GM10248 (cell line): ENCODE measurements around the gene CDH2.

Experiments
- CTCF ChIA-PET: fragments of 300-600 bp; sonication (Branson Sonifier 250); formaldehyde crosslinking; extraction: SDS; loops from one replicate; lab custom pipeline; 2021; ENCODE audit warnings: antibody characterized with exemption; lab: Yijun Ruan, JAX
- POLR2A ChIA-PET: fragments of 350-650 bp; sonication (Branson Sonifier 250); formaldehyde crosslinking; extraction: SDS; loops from one replicate; lab custom pipeline; 2020; ENCODE audit warnings: antibody characterized with exemption; lab: Yijun Ruan, JAX
- DNase-seq: peaks from one replicate; pipeline ENCODE4 v3.0.0; 2012; ENCODE audit errors: extremely low spot score
- TF ChIP-seq, protein P1 (sequence below): IDR thresholded peaks from 2 replicates; pipeline ENCODE4 v1.5.1; 2012; ENCODE audit warnings: mild to moderate bottlenecking, low read depth; ENCODE audit errors: extremely low read depth, missing control alignments, control extremely low read depth

Gene CDH2

DNA sequence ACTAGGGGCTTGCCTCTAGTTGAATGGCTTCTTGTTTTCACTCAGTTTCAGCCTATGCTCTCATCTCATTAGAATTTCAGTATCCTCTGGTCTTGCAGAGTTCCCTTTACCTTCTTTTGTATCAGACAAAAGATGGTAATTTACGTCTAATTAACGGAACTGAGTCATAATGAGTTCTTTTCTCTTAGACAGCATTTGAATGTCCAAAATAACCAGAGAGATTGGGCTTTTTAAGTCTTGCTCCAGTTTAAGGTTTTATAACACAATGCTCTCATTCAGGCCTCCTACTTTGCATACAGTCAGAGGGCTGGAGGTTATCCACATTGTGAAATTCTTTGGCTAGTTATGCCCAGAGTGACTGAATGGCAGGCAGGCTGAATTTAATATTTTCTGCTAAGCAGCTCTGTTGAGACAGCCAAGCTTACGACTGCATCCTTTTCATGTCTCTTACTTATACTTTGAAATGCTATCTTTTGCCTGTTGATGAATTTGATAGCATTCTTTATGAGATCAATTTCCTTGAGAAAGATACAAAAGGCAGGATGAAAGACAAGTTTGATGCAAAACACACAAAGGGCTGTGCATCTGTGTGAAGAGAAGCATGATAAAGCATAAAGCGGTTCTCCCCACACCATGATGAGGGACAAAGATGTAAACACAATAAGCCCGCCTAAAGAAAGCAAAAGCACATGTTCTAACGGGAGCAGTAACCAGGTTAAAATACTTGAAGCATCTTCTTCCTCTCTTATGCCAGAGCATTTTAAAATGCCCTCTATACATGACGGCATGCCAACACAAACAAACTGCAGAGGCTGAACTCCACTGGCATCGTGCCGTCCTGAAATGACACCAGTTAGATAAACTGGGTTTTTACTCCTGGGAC lies 90.0 kb downstream of the CDH2 start:
- DNase-seq = no peak
- CTCF ChIA-PET = no interaction called here
- TF ChIP-seq, protein P1, sequence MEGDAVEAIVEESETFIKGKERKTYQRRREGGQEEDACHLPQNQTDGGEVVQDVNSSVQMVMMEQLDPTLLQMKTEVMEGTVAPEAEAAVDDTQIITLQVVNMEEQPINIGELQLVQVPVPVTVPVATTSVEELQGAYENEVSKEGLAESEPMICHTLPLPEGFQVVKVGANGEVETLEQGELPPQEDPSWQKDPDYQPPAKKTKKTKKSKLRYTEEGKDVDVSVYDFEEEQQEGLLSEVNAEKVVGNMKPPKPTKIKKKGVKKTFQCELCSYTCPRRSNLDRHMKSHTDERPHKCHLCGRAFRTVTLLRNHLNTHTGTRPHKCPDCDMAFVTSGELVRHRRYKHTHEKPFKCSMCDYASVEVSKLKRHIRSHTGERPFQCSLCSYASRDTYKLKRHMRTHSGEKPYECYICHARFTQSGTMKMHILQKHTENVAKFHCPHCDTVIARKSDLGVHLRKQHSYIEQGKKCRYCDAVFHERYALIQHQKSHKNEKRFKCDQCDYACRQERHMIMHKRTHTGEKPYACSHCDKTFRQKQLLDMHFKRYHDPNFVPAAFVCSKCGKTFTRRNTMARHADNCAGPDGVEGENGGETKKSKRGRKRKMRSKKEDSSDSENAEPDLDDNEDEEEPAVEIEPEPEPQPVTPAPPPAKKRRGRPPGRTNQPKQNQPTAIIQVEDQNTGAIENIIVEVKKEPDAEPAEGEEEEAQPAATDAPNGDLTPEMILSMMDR = no peak
- POLR2A ChIA-PET = no interaction called here

DNA sequence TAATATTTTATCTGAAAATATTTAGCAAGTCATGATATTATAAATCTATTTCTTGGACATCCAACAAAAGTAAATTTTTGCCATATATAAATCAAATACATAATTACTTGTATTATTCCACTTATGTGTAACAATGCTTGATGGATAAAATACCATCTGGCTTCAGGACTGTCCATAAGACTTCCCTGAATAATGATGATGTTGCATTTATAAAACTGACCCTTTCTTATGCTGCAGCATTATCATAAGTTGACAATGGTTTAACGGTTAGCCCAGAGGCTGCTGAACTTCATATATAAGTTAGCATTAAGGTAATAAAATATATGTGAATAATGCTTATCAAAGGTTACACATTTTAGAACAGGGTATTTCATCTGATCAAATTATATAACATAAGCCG lies 95.4 kb downstream of the CDH2 start:
- TF ChIP-seq, protein P1 = no peak
- CTCF ChIA-PET = interaction anchor here (0.8 to 1.5 kb wide), 2 partner anchors 9 to 44 kb away, joined by 3 to 4 read pairs; no protein-coding TSS in a partner anchor
- POLR2A ChIA-PET = no interaction called here
- DNase-seq = no peak

DNA sequence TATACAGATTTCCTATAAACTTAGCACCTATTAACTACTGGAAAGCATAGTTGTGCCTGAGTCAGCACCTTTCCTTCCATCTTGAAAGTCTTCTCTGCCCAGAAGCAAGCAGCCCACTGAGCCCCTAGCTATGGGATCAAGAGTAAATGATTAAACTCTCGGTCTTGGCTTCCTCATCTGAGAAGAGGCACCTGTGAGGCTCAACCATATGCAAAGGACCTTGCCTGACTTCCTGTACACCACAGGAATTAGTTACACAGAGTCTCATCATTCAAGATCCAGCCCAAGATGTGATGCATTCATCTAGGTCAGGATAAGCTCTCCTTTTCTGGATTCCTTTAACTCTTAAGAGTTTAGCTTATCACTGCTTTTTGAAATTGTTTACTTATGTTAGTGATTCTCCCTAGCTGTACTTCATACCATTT lies 96.0 kb downstream of the CDH2 start:
- ChIA-PET CTCF (interaction anchor here (0.8 to 1.5 kb wide), 2 partner anchors 9 to 43 kb away, joined by 3 to 4 read pairs; no protein-coding TSS in a partner anchor), POLR2A (no interaction called here)
- TF ChIP-seq, protein P1 = no peak
- DNase-seq = no peak

DNA sequence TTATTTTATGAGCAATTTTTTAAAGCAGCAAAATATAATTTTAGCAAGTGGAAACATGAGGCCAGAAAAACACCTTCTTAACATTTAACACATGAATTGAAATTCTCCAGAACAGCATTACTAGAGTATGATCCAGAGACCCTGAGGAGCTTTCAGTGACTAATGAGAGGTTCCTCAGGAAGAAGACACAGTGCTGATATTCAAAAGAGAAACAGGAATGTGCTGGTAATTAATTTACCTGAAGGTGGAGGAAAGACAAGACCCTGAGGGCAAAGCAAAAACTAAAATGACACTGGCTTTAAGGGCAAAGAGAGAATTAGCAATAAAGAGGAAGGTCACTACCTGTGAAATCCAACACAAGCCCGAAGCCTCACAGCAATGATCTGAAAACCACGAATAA lies 97.0 kb downstream of the CDH2 start:
- CTCF ChIA-PET = no interaction called here
- TF ChIP-seq, protein P1 = no peak
- POLR2A ChIA-PET = no interaction called here
- DNase-seq = no peak

DNA sequence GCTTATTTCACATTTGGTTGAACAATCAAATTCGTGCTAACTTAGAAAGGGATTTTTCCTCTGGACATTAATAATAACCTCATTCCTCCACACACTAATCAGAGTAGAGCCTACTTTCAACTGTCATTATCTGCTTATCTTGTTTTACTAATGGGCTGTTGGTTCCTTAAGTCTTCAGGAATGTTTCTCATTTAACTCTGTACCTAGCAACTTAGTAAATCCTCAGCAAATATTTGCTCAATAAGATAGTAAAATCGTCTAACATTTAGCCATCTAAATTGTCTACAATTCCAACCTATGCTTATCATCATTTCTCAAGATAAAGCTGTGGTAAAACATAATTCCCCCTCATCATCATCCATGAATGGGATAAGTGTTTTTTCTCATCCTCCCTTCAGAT lies 98.1 kb downstream of the CDH2 start:
- TF ChIP-seq, protein P1 = no peak
- POLR2A ChIA-PET = no interaction called here
- DNase-seq = no peak
- CTCF ChIA-PET = no interaction called here

DNA sequence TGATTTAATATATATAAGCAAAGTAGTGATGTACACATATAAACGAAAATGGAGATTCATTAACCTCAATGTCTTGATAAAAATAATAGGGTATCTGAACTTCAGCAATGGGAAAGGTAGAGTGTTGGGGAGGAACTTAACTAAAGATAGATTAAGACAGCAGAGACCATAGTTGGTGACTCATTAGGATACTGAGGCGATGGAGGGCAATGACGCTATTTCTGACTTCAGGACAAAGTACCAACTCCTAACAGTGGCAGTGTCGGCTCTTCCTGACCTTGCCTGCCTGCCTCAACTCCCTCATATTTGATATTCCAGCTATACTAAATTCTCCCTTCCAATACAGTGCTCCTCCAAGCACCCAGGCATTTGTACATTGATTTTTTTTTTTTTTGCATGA lies 98.6 kb downstream of the CDH2 start:
- POLR2A ChIA-PET = no interaction called here
- TF ChIP-seq, protein P1 = no peak
- DNase-seq = no peak
- CTCF ChIA-PET = no interaction called here

DNA sequence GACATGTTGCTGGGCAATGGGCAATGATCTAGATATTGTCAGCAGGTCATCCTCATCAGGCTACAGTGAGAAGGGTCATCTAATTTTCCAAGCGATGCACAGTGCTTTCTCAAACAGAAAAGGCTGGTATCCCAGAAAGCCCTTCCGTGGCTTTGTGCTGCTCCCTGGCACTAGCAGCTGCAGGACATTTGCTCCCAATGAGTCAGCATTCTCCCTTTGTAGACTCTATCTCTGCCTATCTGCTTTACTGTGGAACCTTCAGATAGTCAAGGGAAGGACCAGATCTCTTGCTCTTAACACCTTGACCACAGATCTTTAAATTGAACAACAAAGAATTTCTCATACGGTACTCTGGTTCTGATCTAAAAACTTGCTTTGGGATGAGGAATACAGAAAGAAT lies 101.4 kb downstream of the CDH2 start:
- TF ChIP-seq, protein P1 = no peak
- CTCF ChIA-PET = no interaction called here

More for the DNA sequence above, 101.4 kb downstream of the CDH2 start:
- DNase-seq = no peak
- POLR2A ChIA-PET = no interaction called here
